ENCODE data around the gene AIRE. TPM values are rescaled to one million over a fixed set of nuclear protein-coding genes. Genes with fewer than 3 reads are reported as not detected.

The AIRE gene
- total RNA-seq, 6 experiments from 2014 or later: 0.05 to 0.12 TPM; not detected in 4

DNA sequence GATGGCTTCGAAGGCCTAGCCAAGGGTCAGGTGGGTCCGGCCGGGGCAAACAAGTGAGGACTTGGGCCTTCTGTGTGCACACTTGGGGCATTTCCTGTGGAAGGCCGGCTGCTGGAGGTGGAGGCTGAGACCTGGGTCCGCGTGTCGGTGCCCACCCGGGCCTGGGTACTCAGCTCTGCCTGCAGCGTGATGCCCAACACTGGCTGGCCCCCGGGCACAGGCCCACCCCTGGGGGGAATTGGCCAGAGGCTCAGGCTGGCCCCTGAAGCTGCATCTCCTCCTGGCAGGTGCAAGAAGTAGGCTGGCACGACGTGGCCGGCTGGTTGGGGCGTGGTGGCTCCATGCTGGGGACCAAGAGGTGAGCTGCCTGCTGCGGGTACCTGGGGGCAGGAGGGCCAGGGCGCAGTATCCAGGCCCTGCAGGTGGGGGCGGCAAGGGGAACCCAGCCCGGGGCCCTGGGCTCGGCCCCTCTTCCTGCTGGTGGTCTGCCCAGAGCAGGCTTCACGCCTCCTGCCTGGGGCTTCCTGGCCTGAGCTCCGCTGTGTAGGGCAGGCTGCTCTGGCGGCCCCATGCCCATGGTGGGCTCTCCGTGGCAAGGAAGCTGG is 36.3 kb downstream of the AIRE start:
- TF ChIP-seq, protein P1, sequence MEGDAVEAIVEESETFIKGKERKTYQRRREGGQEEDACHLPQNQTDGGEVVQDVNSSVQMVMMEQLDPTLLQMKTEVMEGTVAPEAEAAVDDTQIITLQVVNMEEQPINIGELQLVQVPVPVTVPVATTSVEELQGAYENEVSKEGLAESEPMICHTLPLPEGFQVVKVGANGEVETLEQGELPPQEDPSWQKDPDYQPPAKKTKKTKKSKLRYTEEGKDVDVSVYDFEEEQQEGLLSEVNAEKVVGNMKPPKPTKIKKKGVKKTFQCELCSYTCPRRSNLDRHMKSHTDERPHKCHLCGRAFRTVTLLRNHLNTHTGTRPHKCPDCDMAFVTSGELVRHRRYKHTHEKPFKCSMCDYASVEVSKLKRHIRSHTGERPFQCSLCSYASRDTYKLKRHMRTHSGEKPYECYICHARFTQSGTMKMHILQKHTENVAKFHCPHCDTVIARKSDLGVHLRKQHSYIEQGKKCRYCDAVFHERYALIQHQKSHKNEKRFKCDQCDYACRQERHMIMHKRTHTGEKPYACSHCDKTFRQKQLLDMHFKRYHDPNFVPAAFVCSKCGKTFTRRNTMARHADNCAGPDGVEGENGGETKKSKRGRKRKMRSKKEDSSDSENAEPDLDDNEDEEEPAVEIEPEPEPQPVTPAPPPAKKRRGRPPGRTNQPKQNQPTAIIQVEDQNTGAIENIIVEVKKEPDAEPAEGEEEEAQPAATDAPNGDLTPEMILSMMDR (IDR thresholded peaks at IDR 0.05): no peak
- Mint-ChIP-seq H3K9me3 (no peaks in the 10 kb centered on the region), H3K4me1 (ENCODE audit: low read depth) (no peaks in the 10 kb centered on the region), H3K36me3 (ENCODE audit: low read depth) (no peaks in the 10 kb centered on the region), H3K27me3 (ENCODE audit: insufficient read depth) (peaks cover 2% of the 10 kb centered on the region; the same call in 1 of the 2 replicates), H3K27ac (no peak overlapping the region), H3K4me3 (no peak overlapping the region)
- DNase-seq: no peak

DNA sequence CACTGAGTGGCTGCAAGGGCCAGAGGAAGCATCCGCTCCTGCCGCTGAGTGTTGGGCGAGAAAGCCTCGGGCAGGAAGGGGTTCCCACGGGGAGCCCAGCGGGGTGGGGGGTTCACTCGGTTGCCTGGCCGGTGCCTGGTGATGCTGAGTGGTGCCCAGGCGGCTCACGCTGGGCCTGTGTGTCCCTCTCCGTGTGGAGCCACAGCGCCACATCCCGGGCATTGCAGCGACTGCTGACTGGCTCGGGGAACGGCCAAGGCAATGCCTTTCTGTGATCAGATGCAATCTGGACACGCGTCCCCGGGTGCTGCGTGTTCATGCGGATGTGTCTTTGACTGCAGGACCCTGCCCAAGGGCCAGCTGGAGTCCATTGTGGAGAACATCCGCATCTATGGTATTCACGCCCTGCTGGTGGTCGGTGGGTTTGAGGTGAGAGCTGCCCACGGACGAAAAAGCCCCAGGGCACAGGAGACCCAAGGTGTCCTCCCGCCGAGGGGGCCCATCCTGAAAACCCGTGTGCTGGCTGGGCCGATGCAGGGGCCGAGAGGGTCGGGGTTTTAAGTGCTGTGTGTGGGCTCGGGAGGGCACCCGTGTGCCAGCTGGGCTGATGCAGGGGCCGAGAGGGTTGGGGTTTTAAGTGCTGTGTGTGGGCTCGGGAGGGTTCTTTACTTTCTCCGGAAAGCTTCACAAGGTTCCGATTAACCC is 37.1 kb downstream of the AIRE start:
- TF ChIP-seq, protein P1 (IDR thresholded peaks at IDR 0.05): no peak
- no peaks in the 10 kb centered on the region for H3K9me3 Mint-ChIP-seq
- H3K27ac Mint-ChIP-seq: no peak overlapping the region
- H3K27me3 Mint-ChIP-seq (ENCODE audit: insufficient read depth): peaks cover 4% of the 10 kb centered on the region; the same call in 1 of the 2 replicates
- H3K36me3 Mint-ChIP-seq (ENCODE audit: low read depth): no peaks in the 10 kb centered on the region
- H3K4me1 Mint-ChIP-seq (ENCODE audit: low read depth): no peaks in the 10 kb centered on the region
- H3K4me3 Mint-ChIP-seq: no peak overlapping the region
- no peak for DNase-seq

DNA sequence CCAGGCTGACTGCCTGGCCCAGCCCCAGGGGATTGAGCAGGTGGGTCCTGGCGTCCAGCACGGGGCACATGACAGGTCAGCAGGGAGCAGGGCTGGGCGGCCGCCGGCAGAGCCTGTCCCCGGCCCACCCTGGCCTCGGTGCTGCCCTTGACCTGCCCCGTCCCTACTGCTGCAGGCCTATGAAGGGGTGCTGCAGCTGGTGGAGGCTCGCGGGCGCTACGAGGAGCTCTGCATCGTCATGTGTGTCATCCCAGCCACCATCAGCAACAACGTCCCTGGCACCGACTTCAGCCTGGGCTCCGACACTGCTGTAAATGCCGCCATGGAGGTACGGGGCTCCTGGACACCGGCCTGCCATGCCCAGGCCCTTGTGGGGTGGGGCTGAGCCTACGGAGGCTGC is 37.9 kb downstream of the AIRE start:
- Mint-ChIP-seq H3K27ac (no peak overlapping the region), H3K27me3 (ENCODE audit: insufficient read depth) (peaks cover 4% of the 10 kb centered on the region; the same call in 1 of the 2 replicates), H3K36me3 (ENCODE audit: low read depth) (no peaks in the 10 kb centered on the region), H3K4me3 (no peak overlapping the region), H3K9me3 (no peaks in the 10 kb centered on the region), H3K4me1 (ENCODE audit: low read depth) (no peaks in the 10 kb centered on the region)
- DNase-seq: no peak
- TF ChIP-seq, protein P1 (IDR thresholded peaks at IDR 0.05): no peak

DNA sequence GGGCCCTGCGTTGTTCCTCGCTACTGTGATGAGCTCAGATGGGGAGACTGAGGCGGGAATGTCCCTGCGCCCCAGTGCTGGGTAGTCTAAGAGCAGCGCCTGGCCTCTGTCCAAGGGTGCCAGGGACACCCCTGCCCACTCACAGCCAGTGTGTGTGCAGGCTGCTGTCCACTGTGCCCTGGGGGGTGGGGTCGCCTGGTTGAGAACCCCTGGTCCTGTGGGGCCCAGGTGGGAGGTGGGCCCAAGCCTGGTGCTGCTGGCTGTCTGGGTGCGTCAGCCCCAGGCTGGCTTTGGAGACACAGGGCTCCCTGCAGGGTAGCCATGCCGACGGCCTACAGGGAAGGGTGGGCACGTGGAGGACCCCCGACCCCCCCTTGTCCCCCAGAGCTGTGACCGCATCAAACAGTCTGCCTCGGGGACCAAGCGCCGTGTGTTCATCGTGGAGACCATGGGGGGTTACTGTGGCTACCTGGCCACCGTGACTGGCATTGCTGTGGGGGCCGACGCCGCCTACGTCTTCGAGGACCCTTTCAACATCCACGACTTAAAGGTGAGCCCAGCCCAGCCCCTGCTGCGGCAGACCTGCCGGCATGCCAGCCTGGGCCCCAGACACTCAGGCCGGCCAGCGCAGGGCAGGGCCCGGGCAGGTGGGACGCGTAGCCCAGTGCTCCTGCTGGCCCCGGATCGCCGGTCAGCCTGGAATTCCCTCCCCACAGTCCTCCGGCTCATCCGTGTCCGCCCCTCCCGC is 38.6 kb downstream of the AIRE start:
- peaks cover 6% of the 10 kb centered on the region; the same call in 1 of the 2 replicates for H3K27me3 Mint-ChIP-seq (ENCODE audit: insufficient read depth)
- no peak overlapping the region for H3K4me3 Mint-ChIP-seq
- TF ChIP-seq, protein P1 (IDR thresholded peaks at IDR 0.05): no peak
- DNase-seq: no peak
- no peaks in the 10 kb centered on the region for H3K4me1 Mint-ChIP-seq (ENCODE audit: low read depth)
- no peaks in the 10 kb centered on the region for H3K9me3 Mint-ChIP-seq
- H3K27ac Mint-ChIP-seq: no peak overlapping the region
- no peaks in the 10 kb centered on the region for H3K36me3 Mint-ChIP-seq (ENCODE audit: low read depth)

DNA sequence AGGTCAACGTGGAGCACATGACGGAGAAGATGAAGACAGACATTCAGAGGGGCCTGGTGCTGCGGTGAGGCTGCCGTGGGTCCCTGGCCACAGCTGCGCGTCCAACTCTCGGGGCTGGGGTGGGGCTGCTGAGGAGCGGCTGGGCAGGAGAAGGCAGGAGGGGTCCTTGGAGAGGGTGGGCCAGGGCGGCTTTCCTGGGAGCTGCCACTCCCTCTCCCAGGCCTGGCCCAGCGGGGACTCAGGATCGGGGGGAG is 39.1 kb downstream of the AIRE start:
- H3K27me3 Mint-ChIP-seq (ENCODE audit: insufficient read depth): peaks cover 9% of the 10 kb centered on the region; the same call in 1 of the 2 replicates
- TF ChIP-seq, protein P1 (IDR thresholded peaks at IDR 0.05): no peak
- DNase-seq: no peak

More for the DNA sequence above, 39.1 kb downstream of the AIRE start:
- Mint-ChIP-seq H3K36me3 (ENCODE audit: low read depth) (no peaks in the 10 kb centered on the region), H3K4me1 (ENCODE audit: low read depth) (no peaks in the 10 kb centered on the region), H3K27ac (no peak overlapping the region), H3K9me3 (no peaks in the 10 kb centered on the region), H3K4me3 (no peak overlapping the region)

All from HFFc6 (cell line).